Ovary (tissue), 3 donors: ENCODE measurements around the gene KSR1.

Experiments
- CTCF ChIP-seq, 3 donors: fragments of 450-650 bp in 2 of 3; fragments of 200-600 bp in 1 of 3; IDR thresholded peaks; one replicate each; pipeline versions ENCODE4 v1.5.1 to v1.8.0; 2016 to 2022; ENCODE audit warnings: antibody characterized with exemption in 3 of 3, mild to moderate bottlenecking in 1 of 3
- EP300 ChIP-seq: sonication (generic); formaldehyde crosslinking; IDR thresholded peaks from one replicate; pipeline ENCODE4 v1.6.1; 2017; ENCODE audit warnings: antibody characterized with exemption
- POLR2A ChIP-seq: fragments of 450-650 bp; IDR thresholded peaks from one replicate; pipeline ENCODE4 v1.6.1; 2017; ENCODE audit warnings: antibody characterized with exemption, mild to moderate bottlenecking, moderate library complexity
- donor health status: DM: no; HTN: no; CAD: no.

DNA sequence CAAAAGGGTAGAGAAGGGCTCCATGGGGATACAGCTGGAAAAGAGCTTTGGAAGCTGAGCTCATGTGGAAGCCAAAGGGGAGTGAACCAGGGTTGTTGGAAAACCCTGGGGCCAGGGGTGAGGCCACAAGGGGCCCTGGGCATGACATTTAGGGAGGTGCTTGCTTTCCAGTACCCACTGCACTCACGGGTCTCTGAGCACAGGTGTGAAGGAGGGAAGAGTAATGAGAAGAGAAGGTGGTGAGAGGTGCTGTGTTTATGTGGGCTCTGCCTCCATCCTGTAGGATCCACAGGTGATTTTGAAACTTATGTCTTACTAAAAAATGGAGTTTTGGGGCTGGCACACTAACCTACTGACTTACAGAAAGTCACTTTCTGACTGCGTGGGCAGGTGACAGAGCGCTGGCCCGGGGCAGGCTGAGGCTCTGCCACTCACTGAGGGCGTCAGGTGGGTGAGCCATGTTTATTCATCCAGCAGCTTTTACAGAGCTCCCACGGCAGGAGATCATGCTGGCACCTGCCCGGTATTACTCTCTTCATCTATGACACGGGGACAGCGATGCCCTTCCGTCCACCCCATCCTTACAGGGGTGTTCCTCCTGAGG lies 18.9 kb downstream of the KSR1 start:
- no peak for TF ChIP-seq CTCF (IDR thresholded peaks at IDR 0.05)
- no peak for TF ChIP-seq EP300
- TF ChIP-seq POLR2A = no peak
